ENCODE data around the gene LMX1B. TPM values are rescaled to one million over a fixed set of nuclear protein-coding genes. Genes with fewer than 3 reads are reported as not detected.

The LMX1B gene
- total RNA-seq, 1 experiment from 2014 or later, result 11.3 TPM

DNA sequence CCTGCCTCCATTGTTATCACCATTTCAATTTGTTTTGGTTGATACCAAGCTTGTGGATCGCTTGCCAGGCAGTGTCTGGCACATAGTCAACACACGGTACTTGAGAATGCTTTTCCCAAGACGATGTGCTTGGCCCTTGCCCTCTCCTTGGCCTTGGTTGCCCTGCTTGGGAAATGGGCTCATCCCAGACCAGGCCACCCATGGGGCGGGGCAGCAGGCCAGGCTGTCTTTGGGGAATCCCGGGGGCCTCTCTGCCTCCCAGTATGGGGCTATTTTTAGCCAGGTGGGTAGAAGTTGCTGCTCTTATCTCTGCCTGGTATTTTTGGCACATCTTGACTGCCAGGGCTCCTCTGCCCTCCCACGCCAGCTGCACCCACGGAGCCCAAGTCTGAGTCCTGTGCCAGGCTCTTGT is 49.9 kb downstream of the LMX1B start:
- no TSS peak for BruUV-seq (replicated peaks)
- intact Hi-C loops (cut with micrococcal nuclease), result no loop called here
- no peak for DNase-seq (ENCODE audit: low read depth, low spot score)
- ChIA-PET CTCF (interaction anchor here (1.8 to 3.8 kb wide), 2 partner anchors 26 to 42 kb away, joined by 14 read pairs; no protein-coding TSS in a partner anchor), RAD21 (ENCODE audit: low non-redundant PET in 1 of 2, low total read pairs in 2 of 2, uncharacterized antibody in 2 of 2, unreplicated experiment in 2 of 2) (no interaction called here), POLR2A (no interaction called here)
- no peaks in the 10 kb centered on the region for H3K9me2 ChIP-seq (ENCODE audit: insufficient read depth)
- no peak overlapping the region for H3K27ac ChIP-seq (ENCODE audit: low read depth, low read length)
- no peak overlapping the region for H2AFZ ChIP-seq (ENCODE audit: low read depth, low read length, poor library complexity, severe bottlenecking)
- no peaks in the 10 kb centered on the region for H3K36me3 ChIP-seq (ENCODE audit: control insufficient read depth in 1 of 2, insufficient read depth in 2 of 2, low read length in 2 of 2)
- peaks cover 30 to 60% of the 10 kb centered on the region in 2 experiments for H3K4me1 ChIP-seq (ENCODE audit: control insufficient read depth in 1 of 2, insufficient read depth in 2 of 2, low read length in 2 of 2)
- H3K79me2 ChIP-seq (ENCODE audit: insufficient read depth, low read length), result no peaks in the 10 kb centered on the region
- H3K4me2 ChIP-seq (ENCODE audit: low read length), result no peak overlapping the region
- H3K4me3 ChIP-seq (replicated peaks in 1 of 2; ENCODE audit: low read depth in 1 of 2, low read length in 2 of 2), result no peak overlapping the region
- no peaks in the 10 kb centered on the region for H3K27me3 ChIP-seq (ENCODE audit: insufficient read depth, low read length)
- TF ChIP-seq RAD21 (IDR thresholded peaks at IDR 0.05; ENCODE audit: low read depth), result no peak
- TF ChIP-seq ELF1 (IDR thresholded peaks at IDR 0.05; ENCODE audit: borderline replicate concordance, low read depth), result no peak
- no peak for TF ChIP-seq POLR2AphosphoS5 (IDR thresholded peaks at IDR 0.05; ENCODE audit: low read depth, low read length)
- TF ChIP-seq, protein P1, sequence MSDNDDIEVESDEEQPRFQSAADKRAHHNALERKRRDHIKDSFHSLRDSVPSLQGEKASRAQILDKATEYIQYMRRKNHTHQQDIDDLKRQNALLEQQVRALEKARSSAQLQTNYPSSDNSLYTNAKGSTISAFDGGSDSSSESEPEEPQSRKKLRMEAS (IDR thresholded peaks at IDR 0.05), result no peak
- no peak for TF ChIP-seq ZNF274 (IDR thresholded peaks at IDR 0.05; ENCODE audit: low read depth, low read length)
- no peak for TF ChIP-seq SP1 (IDR thresholded peaks at IDR 0.05; ENCODE audit: low read depth)
- TF ChIP-seq, protein P2, sequence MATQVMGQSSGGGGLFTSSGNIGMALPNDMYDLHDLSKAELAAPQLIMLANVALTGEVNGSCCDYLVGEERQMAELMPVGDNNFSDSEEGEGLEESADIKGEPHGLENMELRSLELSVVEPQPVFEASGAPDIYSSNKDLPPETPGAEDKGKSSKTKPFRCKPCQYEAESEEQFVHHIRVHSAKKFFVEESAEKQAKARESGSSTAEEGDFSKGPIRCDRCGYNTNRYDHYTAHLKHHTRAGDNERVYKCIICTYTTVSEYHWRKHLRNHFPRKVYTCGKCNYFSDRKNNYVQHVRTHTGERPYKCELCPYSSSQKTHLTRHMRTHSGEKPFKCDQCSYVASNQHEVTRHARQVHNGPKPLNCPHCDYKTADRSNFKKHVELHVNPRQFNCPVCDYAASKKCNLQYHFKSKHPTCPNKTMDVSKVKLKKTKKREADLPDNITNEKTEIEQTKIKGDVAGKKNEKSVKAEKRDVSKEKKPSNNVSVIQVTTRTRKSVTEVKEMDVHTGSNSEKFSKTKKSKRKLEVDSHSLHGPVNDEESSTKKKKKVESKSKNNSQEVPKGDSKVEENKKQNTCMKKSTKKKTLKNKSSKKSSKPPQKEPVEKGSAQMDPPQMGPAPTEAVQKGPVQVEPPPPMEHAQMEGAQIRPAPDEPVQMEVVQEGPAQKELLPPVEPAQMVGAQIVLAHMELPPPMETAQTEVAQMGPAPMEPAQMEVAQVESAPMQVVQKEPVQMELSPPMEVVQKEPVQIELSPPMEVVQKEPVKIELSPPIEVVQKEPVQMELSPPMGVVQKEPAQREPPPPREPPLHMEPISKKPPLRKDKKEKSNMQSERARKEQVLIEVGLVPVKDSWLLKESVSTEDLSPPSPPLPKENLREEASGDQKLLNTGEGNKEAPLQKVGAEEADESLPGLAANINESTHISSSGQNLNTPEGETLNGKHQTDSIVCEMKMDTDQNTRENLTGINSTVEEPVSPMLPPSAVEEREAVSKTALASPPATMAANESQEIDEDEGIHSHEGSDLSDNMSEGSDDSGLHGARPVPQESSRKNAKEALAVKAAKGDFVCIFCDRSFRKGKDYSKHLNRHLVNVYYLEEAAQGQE (IDR thresholded peaks at IDR 0.05; ENCODE audit: low read depth), result no peak
- no peak for TF ChIP-seq CEBPB (IDR thresholded peaks at IDR 0.05; ENCODE audit: low read depth)
- no peak for TF ChIP-seq TCF7L2 (IDR thresholded peaks at IDR 0.05; ENCODE audit: borderline replicate concordance, extremely low read depth, insufficient read depth, insufficient read length)
- no peaks in the 10 kb centered on the region for H3K9me3 ChIP-seq (ENCODE audit: control insufficient read depth in 1 of 2, insufficient read depth in 1 of 2, low read depth in 1 of 2, low read length in 2 of 2)
- no peaks in the 10 kb centered on the region for H4K20me1 ChIP-seq (ENCODE audit: insufficient read depth)
- no peak for ATAC-seq
- no peak overlapping the region for H3K9ac ChIP-seq (ENCODE audit: low read length)

Measured in HCT116 (cell line).